Panc1 (cell line): Measurements from ENCODE around the gene SNED1. TPM values are rescaled to one million over a fixed set of nuclear protein-coding genes. Genes with fewer than 3 reads are reported as not detected.
A peak's percentile ranks its signal among the peaks of the same experiment; 100 is the strongest.

ENCODE experiments used
- ATAC-seq: fragments of 200-7000 bp; cut with Tn5 transposase; 2 replicates; pipeline ENCODE4 v1.9.1; 2020; ENCODE audit warnings: mild to moderate bottlenecking, moderate library complexity
- BruUV-seq: library from RNA; stranded (reverse); fragments of 400-500 nt; replicated peaks from 2 replicates; lab custom pipeline; 2021; lab: Mats Ljungman, UMichigan
- CTCF ChIA-PET: fragments of 300-600 bp; sonication (Branson Sonifier 250); formaldehyde crosslinking; loops from one replicate; lab custom pipeline; 2022; ENCODE audit warnings: antibody characterized with exemption; lab: Charles Lee
- POLR2A ChIA-PET: fragments of 300-600 bp; sonication (Branson Sonifier 250); formaldehyde crosslinking; loops from one replicate; lab custom pipeline; 2022; ENCODE audit warnings: antibody characterized with exemption; lab: Charles Lee
- DNase-seq: peaks from one replicate; pipeline ENCODE4 v3.0.0-alpha.2; 2010; ENCODE audit warnings: low read depth, low spot score
- H3K27ac ChIP-seq: 2 replicates; pipeline ENCODE4 v1.5.1; 2011; ENCODE audit warnings: mild to moderate bottlenecking, low read length, inconsistent platforms
- H3K27me3 ChIP-seq: fragments of 200-500 bp; sonication (Bioruptor generic); 2 replicates; pipeline ENCODE4 v1.6.0; 2014; ENCODE audit warnings: low read length, inconsistent platforms; ENCODE audit not compliant: control insufficient read depth, insufficient read depth
- H3K36me3 ChIP-seq: fragments of 200-500 bp; sonication (Bioruptor generic); 2 replicates; pipeline ENCODE4 v1.5.1; 2014; ENCODE audit warnings: inconsistent platforms, mild to moderate bottlenecking, low read length, moderate library complexity; ENCODE audit not compliant: control insufficient read depth, insufficient read depth
- H3K4me1 ChIP-seq: 2 replicates; pipeline ENCODE4 v1.5.1; 2011; ENCODE audit warnings: inconsistent platforms, mild to moderate bottlenecking, low read length, moderate library complexity; ENCODE audit not compliant: control insufficient read depth, insufficient read depth
- H3K4me3 ChIP-seq, 2 experiments: 2 replicates each; pipeline ENCODE4 v1.5.1; 2011 to 2012; ENCODE audit warnings: low read depth in 2 of 2, low read length in 2 of 2, mild to moderate bottlenecking in 2 of 2, inconsistent platforms in 1 of 2, moderate library complexity in 1 of 2
- H3K9me3 ChIP-seq: fragments of 200-500 bp; sonication (Bioruptor generic); 2 replicates; pipeline ENCODE4 v1.5.1; 2014; ENCODE audit warnings: low read depth, mild to moderate bottlenecking, inconsistent platforms, low read length, moderate library complexity; ENCODE audit not compliant: control insufficient read depth, insufficient read depth
- CTCF ChIP-seq: fragments of 450-650 bp; IDR thresholded peaks from 2 replicates; pipeline ENCODE4 v1.5.1; 2017; ENCODE audit warnings: mild to moderate bottlenecking
- POLR2AphosphoS5 ChIP-seq: IDR thresholded peaks from 2 replicates; pipeline ENCODE4 v1.6.1; 2012; ENCODE audit warnings: mild to moderate bottlenecking, low read depth, low read length, moderate library complexity
- REST ChIP-seq, 2 experiments: IDR thresholded peaks; 2 replicates each; pipeline ENCODE4 v1.6.1; 2011 to 2012; ENCODE audit warnings: low read depth in 2 of 2, control low read depth in 1 of 2, low read length in 1 of 2, mild to moderate bottlenecking in 1 of 2, moderate library complexity in 1 of 2; ENCODE audit not compliant: insufficient read depth in 1 of 2
- SIN3A ChIP-seq: IDR thresholded peaks from 2 replicates; pipeline ENCODE4 v1.6.1; 2012; ENCODE audit warnings: low read depth, mild to moderate bottlenecking, low read length, moderate library complexity, borderline replicate concordance; ENCODE audit not compliant: insufficient read depth
- TCF7L2 ChIP-seq: IDR thresholded peaks from 2 replicates; pipeline ENCODE4 v1.6.1; 2011; ENCODE audit warnings: mild to moderate bottlenecking, low read depth, low read length, inconsistent platforms
- in situ Hi-C: cut with HindIII; loops from 2 replicates; pipeline ENCODE4 v1.10.0; 2016; ENCODE audit warnings: low sequenced_read_pairs, low pct_unique_long_range_greater_than_20kb
- intact Hi-C: fragments of 100-400 bp; cut with micrococcal nuclease; formaldehyde crosslinking; loops from one replicate; pipeline ENCODE4 v1.10.0; 2022; ENCODE audit not compliant: unreplicated experiment
- total RNA-seq: library from RNA; stranded (reverse); gene quantifications from one replicate; pipeline ENCODE4 v1.2.1, GENCODE V29; 2021; ENCODE audit not compliant: unreplicated experiment

Gene SNED1
- total RNA-seq, 1 experiment from 2014 or later, result 11.0 TPM

GRCh38 chr2:240990726-240991377 is 7.6 kb upstream of the SNED1 start:
- H3K36me3 ChIP-seq, result no peaks in the 10 kb centered on the region
- H3K4me1 ChIP-seq, result peaks cover 18% of the 10 kb centered on the region
- no peak for TF ChIP-seq REST (IDR thresholded peaks at IDR 0.05; ENCODE audit: insufficient read depth in 1 of 2, low read depth in 2 of 2, low read length in 1 of 2)
- no peak for TF ChIP-seq CTCF
- no peak for TF ChIP-seq POLR2AphosphoS5
- TF ChIP-seq SIN3A, result no peak
- TF ChIP-seq TCF7L2, result no peak
- ChIA-PET POLR2A (no interaction called here), CTCF (interaction anchor here (1.0 kb wide), 1 partner anchor 140 kb away, joined by 4 read pairs; no protein-coding TSS in a partner anchor)
- DNase-seq (no peak), ATAC-seq (0 out of 2 replicates have a peak, but pooled peaks have one; percentile 5)
- H3K9me3 ChIP-seq, result no peaks in the 10 kb centered on the region
- BruUV-seq, result no TSS peak
- no peak overlapping the region for H3K27ac ChIP-seq
- H3K27me3 ChIP-seq, result no peaks in the 10 kb centered on the region
- H3K4me3 ChIP-seq, result no peak overlapping the region
- intact Hi-C loops (no loop called here), in situ Hi-C loops (no loop called here)

- CTCF ChIA-PET, result interaction anchor here (0.5 kb wide), 1 partner anchor 87 kb away, joined by 8 read pairs; no protein-coding TSS in a partner anchor
Measured at GRCh38 chr2:240991378-240992263, 6.8 kb upstream of the SNED1 start.

More at GRCh38 chr2:240991378-240992263, 6.8 kb upstream of the SNED1 start:
- BruUV-seq, result no TSS peak
- no peaks in the 10 kb centered on the region for H3K9me3 ChIP-seq
- H3K36me3 ChIP-seq, result no peaks in the 10 kb centered on the region
- intact Hi-C loops, result no loop called here
- TF ChIP-seq POLR2AphosphoS5 (no peak), CTCF (no peak), SIN3A (no peak), REST (IDR thresholded peaks at IDR 0.05; ENCODE audit: insufficient read depth in 1 of 2, low read depth in 2 of 2, low read length in 1 of 2) (no peak), TCF7L2 (no peak)
- H3K27me3 ChIP-seq, result no peaks in the 10 kb centered on the region
- in situ Hi-C loops, result no loop called here
- peak; percentile 52 for DNase-seq
- H3K4me3 ChIP-seq, result 0 out of 4 replicates have a peak overlapping the region, but pooled peaks of 1 of the 2 experiments have one; percentile 27
- POLR2A ChIA-PET, result interaction anchor here (0.6 kb wide), 1 partner anchor 46 kb away, joined by 3 read pairs; no protein-coding TSS in a partner anchor
- H3K27ac ChIP-seq, result peak overlapping the region; percentile 8
- peak; percentile 81 for ATAC-seq
- H3K4me1 ChIP-seq, result peaks cover 18% of the 10 kb centered on the region
